GM12878 (cell line): Measurements from ENCODE around the gene TATDN2. TPM values are rescaled to one million over a fixed set of nuclear protein-coding genes. Genes with fewer than 3 reads are reported as not detected.
"Not testable (repeated sequence)": the region's sequence is repeated elsewhere in the genome, so short reads cannot be mapped to it uniquely, and the experiment has no call there.

ENCODE experiments used
- ATAC-seq: fragments of 200-7000 bp; cut with Tn5 transposase; 3 replicates; pipeline ENCODE4 v1.9.1; 2020; ENCODE audit warnings: mild to moderate bottlenecking, moderate library complexity
- BruUV-seq: library from RNA; stranded (reverse); fragments of 400-500 nt; replicated peaks from 2 replicates; lab custom pipeline; 2021; lab: Mats Ljungman, UMichigan
- CTCF ChIA-PET: fragments of 300-600 bp; sonication (Branson Sonifier 250); formaldehyde crosslinking; extraction: SDS; loops from one replicate; lab custom pipeline; 2021; ENCODE audit warnings: inconsistent platforms; lab: Yijun Ruan, JAX
- POLR2A ChIA-PET: fragments of 350-600 bp; formaldehyde crosslinking; extraction: SDS; loops from one replicate; lab custom pipeline; 2021; ENCODE audit warnings: inconsistent platforms; lab: Charles Lee
- RAD21 ChIA-PET: fragments of 300-600 bp; sonication (Branson Sonifier 250); formaldehyde crosslinking; loops from one replicate; lab custom pipeline; 2023; ENCODE audit warnings: antibody characterized with exemption; ENCODE audit not compliant: unreplicated experiment; lab: Charles Lee
- SMC1A ChIA-PET: fragments of 300-600 bp; sonication (Branson Sonifier 250); formaldehyde crosslinking; loops from one replicate; lab custom pipeline; 2023; ENCODE audit not compliant: unreplicated experiment, uncharacterized antibody; lab: Charles Lee
- DNase-seq: peaks from one replicate; pipeline ENCODE4 v3.0.0-alpha.2; 2011; ENCODE audit warnings: low read depth, low spot score
- FAIRE-seq: peaks from 3 replicates; lab custom pipeline; 2011; peaks lifted over from hg19 to GRCh38; lab: Jason Lieb, UNC
- H2AFZ ChIP-seq: 2 replicates; pipeline ENCODE4 v1.6.0; 2011; ENCODE audit warnings: low read depth, low read length, control low read depth; ENCODE audit not compliant: control insufficient read depth
- H3K27ac ChIP-seq: 2 replicates; pipeline ENCODE4 v1.5.1; 2011; ENCODE audit warnings: control low read depth; ENCODE audit not compliant: control insufficient read depth, insufficient read depth
- H3K27me3 ChIP-seq, 2 experiments: replicated peaks in 1 of 2; 2 replicates each; pipeline versions ENCODE4 v1.6.0 to v1.6.1; 2011; ENCODE audit warnings: low read length in 1 of 2; ENCODE audit not compliant: control insufficient read depth in 2 of 2, insufficient read depth in 2 of 2
- H3K36me3 ChIP-seq, 2 experiments: 2 replicates each; pipeline ENCODE4 v1.5.1; 2011; ENCODE audit warnings: low read length in 1 of 2; ENCODE audit not compliant: control insufficient read depth in 2 of 2, insufficient read depth in 2 of 2
- H3K4me1 ChIP-seq: 2 replicates; pipeline ENCODE4 v1.6.1; 2011; ENCODE audit warnings: mild to moderate bottlenecking, low read length, moderate library complexity, mixed read lengths; ENCODE audit not compliant: control insufficient read depth, insufficient read depth
- H3K4me2 ChIP-seq: 2 replicates; pipeline ENCODE4 v1.6.0; 2011; ENCODE audit warnings: control low read depth; ENCODE audit not compliant: control insufficient read depth, insufficient read depth
- H3K4me3 ChIP-seq: fragments of 200-600 bp; sonication (generic); 2 replicates; pipeline ENCODE4 v1.5.1; 2016
- H3K79me2 ChIP-seq: 2 replicates; pipeline ENCODE4 v1.6.0; 2011; ENCODE audit warnings: low read length; ENCODE audit not compliant: control insufficient read depth, insufficient read depth
- H3K9ac ChIP-seq: 2 replicates; pipeline ENCODE4 v1.8.0; 2011; ENCODE audit warnings: low read length, control low read depth, mixed read lengths; ENCODE audit not compliant: control insufficient read depth, insufficient read depth
- H3K9me3 ChIP-seq: replicated peaks from 3 replicates; pipeline ENCODE4 v1.5.1; 2011; ENCODE audit warnings: mild to moderate bottlenecking, low read length; ENCODE audit not compliant: control insufficient read depth, insufficient read depth
- H4K20me1 ChIP-seq: 2 replicates; pipeline ENCODE4 v1.6.0; 2011; ENCODE audit not compliant: control insufficient read depth, insufficient read depth
- BCL3 ChIP-seq: IDR thresholded peaks from 2 replicates; pipeline ENCODE4 v1.6.1; 2011; ENCODE audit warnings: borderline replicate concordance, low read depth, mild to moderate bottlenecking, moderate library complexity, low read length; ENCODE audit not compliant: insufficient read depth, poor library complexity, severe bottlenecking
- FOXK2 ChIP-seq: fragments of 450-650 bp; IDR thresholded peaks from 2 replicates; pipeline ENCODE4 v1.6.1; 2017; ENCODE audit warnings: mild to moderate bottlenecking, moderate library complexity
- KDM1A ChIP-seq: fragments of 200-600 bp; sonication (generic); IDR thresholded peaks from 2 replicates; pipeline ENCODE4 v1.6.1; 2016; ENCODE audit warnings: borderline replicate concordance
- MEF2B ChIP-seq: fragments of 450-650 bp; IDR thresholded peaks from 2 replicates; pipeline ENCODE4 v1.6.1; 2018; ENCODE audit warnings: mild to moderate bottlenecking, moderate library complexity; ENCODE audit not compliant: partially characterized antibody, poor library complexity, severe bottlenecking
- NR2C1 ChIP-seq: fragments of 450-650 bp; IDR thresholded peaks from 2 replicates; pipeline ENCODE4 v1.6.1; 2017; ENCODE audit warnings: antibody characterized with exemption, mild to moderate bottlenecking, moderate library complexity
- POLR2AphosphoS5 ChIP-seq: IDR thresholded peaks from 2 replicates; pipeline ENCODE4 v1.6.1; 2011; ENCODE audit warnings: mild to moderate bottlenecking, low read length, inconsistent platforms
- YY1 ChIP-seq: IDR thresholded peaks from 2 replicates; pipeline ENCODE4 v1.6.1; 2011; ENCODE audit warnings: low read depth, mild to moderate bottlenecking, low read length
- WGBS: methylation state at CpG from one replicate; pipeline ENCODE4 v1.1.6; 2016; ENCODE audit warnings: low lambda C conversion rate; ENCODE audit not compliant: insufficient replicate concordance, insufficient coverage; ENCODE audit errors: missing lambda C conversion rate; 5-methylcytosine and 5-hydroxymethylcytosine counted together
- in situ Hi-C: fragments of 300-500 bp; cut with MboI; formaldehyde crosslinking; loops from 9 replicates; pipeline ENCODE4 v1.14.3; 2018; ENCODE audit warnings: mixed read lengths
- intact Hi-C: fragments of 100-400 bp; cut with micrococcal nuclease; formaldehyde crosslinking; loops from one replicate; pipeline ENCODE4 v1.14.2; 2022; ENCODE audit not compliant: unreplicated experiment
- polyA plus RNA-seq, 11 experiments: library from polyadenylated mRNA; depleted of rRNA in 4 of 11; unstranded in 6 of 11; stranded (reverse) in 5 of 11; fragments of >200 nt; fragmentation: Nextera tagmentation in 4 of 11; fragmentation: Illumina TruSeq in 1 of 11; extraction: Ambion mirVana in 4 of 11; extraction: Trizol in 1 of 11; gene quantifications; 1 replicate in 1 of 11; 2 replicates in 10 of 11; pipeline versions ENCODE4 v1.2.1 to v1.2.3, GENCODE V29; 2011 to 2016; ENCODE audit warnings: inconsistent platforms in 2 of 11, missing spikeins in 2 of 11, low read depth in 1 of 11
- total RNA-seq, 4 experiments: library from RNA; depleted of rRNA in 3 of 4; stranded (reverse); fragments of >200 nt in 3 of 4; fragmentation: Illumina TruSeq in 1 of 4; extraction: Trizol in 1 of 4; gene quantifications; 2 replicates each; pipeline versions ENCODE4 v1.2.1 to v1.2.3, GENCODE V29; 2013 to 2021

TATDN2 gene
- total and polyA plus RNA-seq, 10 of the 15 experiments (the other 5 are each of a cell fraction or from before 2014, with no cell fraction given), result 4.2 to 36.5 (median 15.8) TPM

GRCh38 chr3:10294030-10294586 is 45.8 kb downstream of the TATDN2 start:
- ChIA-PET POLR2A (interaction anchor here (0.5 to 1.8 kb wide), 4 partner anchors 10 to 101 kb away, joined by 3 to 5 read pairs (median 4); partner anchors contain the start of gene SEC13), SMC1A (interaction anchor here (1.3 to 2.6 kb wide), 3 partner anchors 9 to 45 kb away, joined by 3 to 13 read pairs (median 6); no protein-coding TSS in a partner anchor), CTCF (interaction anchor here (1.0 kb wide), 1 partner anchor 359 kb away, joined by 3 read pairs; no protein-coding TSS in a partner anchor), RAD21 (interaction anchor here (0.9 to 1.7 kb wide), 2 partner anchors 10 to 178 kb away, joined by 3 to 8 read pairs; partner anchors contain the start of gene BRK1)
- Histone ChIP-seq H3K4me1 (peaks cover 5% of the 10 kb centered on the region; the same call in 1 of the 2 replicates), H3K27ac (no peak overlapping the region), H3K79me2 (no peaks in the 10 kb centered on the region; the same call in none of the 2 replicates), H3K9ac (no peak overlapping the region), H3K27me3 (no peaks in the 10 kb centered on the region), H3K4me2 (peak overlapping the region; percentile 30; the same call in 1 of the 2 replicates), H4K20me1 (no peaks in the 10 kb centered on the region; the same call in 1 of the 2 replicates), H3K9me3 (no peaks in the 10 kb centered on the region; the same call in 2 of the 3 replicates), H3K36me3 (no peaks in the 10 kb centered on the region; a peak in 3 of 4 replicates), H2AFZ (no peak overlapping the region), H3K4me3 (no peak overlapping the region)
- in situ Hi-C loops, result no loop called here
- 73% methylated on average over 11 of the region's 12 CpGs for WGBS
- no TSS peak for BruUV-seq
- FAIRE-seq, result no peak
- no peak for ATAC-seq
- TF ChIP-seq KDM1A, result no peak
- TF ChIP-seq MEF2B, result no peak
- TF ChIP-seq FOXK2, result no peak
- TF ChIP-seq POLR2AphosphoS5, result no peak
- peak; percentile 52 for TF ChIP-seq BCL3
- no peak for TF ChIP-seq NR2C1
- 0 out of 2 replicates have a peak, but pooled peaks have one; percentile 61 for TF ChIP-seq YY1
- intact Hi-C loops, result no loop called here
- DNase-seq, result no peak

- ATAC-seq, RAD21 ChIA-PET, H3K9me3 ChIP-seq, BruUV-seq, H3K4me1 ChIP-seq, H3K4me3 ChIP-seq, H3K79me2 ChIP-seq, H3K9ac ChIP-seq, H3K4me2 ChIP-seq, H3K27ac ChIP-seq, intact Hi-C loops, SMC1A ChIA-PET, POLR2A ChIA-PET, FAIRE-seq, H4K20me1 ChIP-seq, DNase-seq, CTCF ChIA-PET, H3K27me3 ChIP-seq, H2AFZ ChIP-seq, in situ Hi-C loops: not testable (repeated sequence)
- peaks cover 12 to 22% of the 10 kb centered on the region in 2 experiments for H3K36me3 ChIP-seq
- WGBS, result 80% methylated on average over 1 of the region's 1 CpG
Measured at GRCh38 chr3:10298064-10298463, 49.8 kb downstream of the TATDN2 start.
